ENCODE measurements around the gene VWA3B. TPM values are rescaled to one million over a fixed set of nuclear protein-coding genes. Genes with fewer than 3 reads are reported as not detected.

The VWA3B gene
- total RNA-seq, 1 donor from 2014 or later: not detected

GRCh38 chr2:98172951-98173350 lies 86.0 kb downstream of the VWA3B start:
- no peak for TF ChIP-seq CTCF (IDR thresholded peaks at IDR 0.05; ENCODE audit: insufficient read depth, low read length, severe bottlenecking)
- FAIRE-seq (peak; percentile 55), DNase-seq (ENCODE audit: low read depth) (no peak)
- Histone ChIP-seq H3K4me3 (ENCODE audit: low read depth, low read length) (no peak overlapping the region), H3K27me3 (ENCODE audit: control insufficient read depth, insufficient read depth, low read length) (no peaks in the 10 kb centered on the region), H3K36me3 (ENCODE audit: control insufficient read depth, insufficient read depth, low read length) (no peaks in the 10 kb centered on the region)

GRCh38 chr2:98175811-98176210 lies 88.8 kb downstream of the VWA3B start:
- TF ChIP-seq CTCF (IDR thresholded peaks at IDR 0.05; ENCODE audit: insufficient read depth, low read length, severe bottlenecking): peak; percentile 39
- H3K27me3 ChIP-seq (ENCODE audit: control insufficient read depth, insufficient read depth, low read length): no peaks in the 10 kb centered on the region
- H3K4me3 ChIP-seq (ENCODE audit: low read depth, low read length): no peak overlapping the region
- FAIRE-seq (peak; percentile 79), DNase-seq (ENCODE audit: low read depth) (no peak)
- H3K36me3 ChIP-seq (ENCODE audit: control insufficient read depth, insufficient read depth, low read length): no peaks in the 10 kb centered on the region

- TF ChIP-seq CTCF (IDR thresholded peaks at IDR 0.05; ENCODE audit: insufficient read depth, low read length, severe bottlenecking): no peak
- no peak overlapping the region for H3K4me3 ChIP-seq (ENCODE audit: low read depth, low read length)
- no peaks in the 10 kb centered on the region for H3K36me3 ChIP-seq (ENCODE audit: control insufficient read depth, insufficient read depth, low read length)
- no peaks in the 10 kb centered on the region for H3K27me3 ChIP-seq (ENCODE audit: control insufficient read depth, insufficient read depth, low read length)
- DNase-seq (ENCODE audit: low read depth): no peak
- FAIRE-seq: no peak
Observed at GRCh38 chr2:98177286-98177685, 90.3 kb downstream of the VWA3B start.

GRCh38 chr2:98177986-98178385 lies 91.0 kb downstream of the VWA3B start:
- Histone ChIP-seq H3K36me3 (ENCODE audit: control insufficient read depth, insufficient read depth, low read length) (no peaks in the 10 kb centered on the region), H3K4me3 (ENCODE audit: low read depth, low read length) (no peak overlapping the region), H3K27me3 (ENCODE audit: control insufficient read depth, insufficient read depth, low read length) (no peaks in the 10 kb centered on the region)
- FAIRE-seq (no peak), DNase-seq (ENCODE audit: low read depth) (no peak)
- TF ChIP-seq CTCF (IDR thresholded peaks at IDR 0.05; ENCODE audit: insufficient read depth, low read length, severe bottlenecking): no peak

- Histone ChIP-seq H3K27me3 (ENCODE audit: control insufficient read depth, insufficient read depth, low read length) (no peaks in the 10 kb centered on the region), H3K4me3 (ENCODE audit: low read depth, low read length) (no peak overlapping the region), H3K36me3 (ENCODE audit: control insufficient read depth, insufficient read depth, low read length) (no peaks in the 10 kb centered on the region)
- no peak for TF ChIP-seq CTCF (IDR thresholded peaks at IDR 0.05; ENCODE audit: insufficient read depth, low read length, severe bottlenecking)
- DNase-seq (ENCODE audit: low read depth) (peak; percentile 89), FAIRE-seq (peak; percentile 55)
Observed at GRCh38 chr2:98180456-98180855, 93.5 kb downstream of the VWA3B start.

- Histone ChIP-seq H3K4me3 (ENCODE audit: low read depth, low read length) (no peak overlapping the region), H3K27me3 (ENCODE audit: control insufficient read depth, insufficient read depth, low read length) (no peaks in the 10 kb centered on the region), H3K36me3 (ENCODE audit: control insufficient read depth, insufficient read depth, low read length) (no peaks in the 10 kb centered on the region)
- DNase-seq (ENCODE audit: low read depth): no peak
- no peak for FAIRE-seq
- TF ChIP-seq CTCF (IDR thresholded peaks at IDR 0.05; ENCODE audit: insufficient read depth, low read length, severe bottlenecking): no peak
Observed at GRCh38 chr2:98181346-98181745, 94.4 kb downstream of the VWA3B start.

Measured in bronchial epithelial cell (primary cell).